HG03095 (cell line): Measurements from ENCODE around the gene ANO6.
"Not testable (repeated sequence)": the region's sequence is repeated elsewhere in the genome, so short reads cannot be mapped to it uniquely, and the experiment has no call there.

Source experiments
- ATAC-seq: cut with Tn5 transposase; IDR thresholded peaks from one replicate; pipeline ENCODE4 v1.9.1; 2021; ENCODE audit warnings: moderate library complexity; ENCODE audit not compliant: unreplicated experiment

ANO6 gene

GRCh38 chr12:45235087-45236025 is 19.5 kb downstream of the ANO6 start:
- ATAC-seq, result no peak

GRCh38 chr12:45236383-45236782 is 20.5 kb downstream of the ANO6 start:
- ATAC-seq, result not testable (repeated sequence)

- ATAC-seq, result no peak
Measured at GRCh38 chr12:45242180-45242579, 26.3 kb downstream of the ANO6 start.

DNA sequence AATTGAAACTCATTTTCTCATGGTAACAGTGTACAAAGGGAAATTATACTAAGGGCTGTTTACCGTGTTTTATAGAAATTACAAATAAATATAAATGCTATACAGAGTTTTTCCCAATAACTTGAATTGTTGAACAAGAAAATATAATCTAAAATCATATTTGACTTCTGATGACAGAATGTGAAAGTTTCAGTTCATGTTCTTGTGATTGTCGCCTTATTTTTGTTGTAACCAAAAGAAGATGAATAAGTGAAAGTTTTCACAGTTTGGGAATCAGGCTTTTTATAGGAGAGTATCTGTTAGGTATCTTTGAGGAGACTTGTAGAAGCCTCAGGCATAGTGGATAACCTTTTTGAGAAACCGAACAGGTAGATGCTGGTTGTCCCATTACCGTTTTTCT is 28.1 kb downstream of the ANO6 start:
- peak; percentile 20 for ATAC-seq

DNA sequence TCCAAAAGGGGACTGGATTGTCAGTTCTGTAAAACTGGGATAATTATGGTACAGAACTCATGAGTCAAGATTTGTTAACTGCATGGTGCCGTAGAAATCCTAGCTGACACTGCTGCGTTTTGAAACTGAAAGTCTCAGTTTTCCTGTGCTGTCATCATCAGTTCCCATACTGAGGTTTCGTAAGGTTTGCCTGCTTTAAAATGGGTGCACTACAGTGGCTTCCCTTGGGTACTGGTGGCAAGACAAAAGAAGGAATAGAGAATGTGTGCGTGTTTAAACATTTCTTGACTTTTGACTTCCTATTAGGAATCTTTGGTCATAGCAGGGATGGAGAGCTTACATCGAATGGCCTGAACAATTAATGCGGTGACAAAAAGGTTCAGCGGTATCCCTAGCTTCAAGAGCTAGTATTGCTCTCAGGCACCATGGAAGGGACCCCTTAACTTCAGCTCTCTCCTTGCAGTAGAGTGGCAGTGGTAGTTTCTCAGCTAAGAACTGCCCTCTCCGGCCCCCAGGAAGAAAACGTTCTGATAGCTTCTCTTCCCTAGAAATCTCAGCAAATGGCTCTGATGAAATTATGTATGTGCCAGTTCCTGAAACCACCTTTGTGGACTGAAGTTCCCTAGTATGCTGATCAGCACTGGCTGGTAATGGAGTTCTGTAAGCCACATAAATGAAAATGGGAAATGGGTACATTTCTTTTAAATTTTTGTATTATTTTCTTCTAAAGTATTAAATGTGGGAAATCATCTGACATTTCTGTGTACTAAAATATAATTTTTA is 28.9 kb downstream of the ANO6 start:
- peak; percentile 71 for ATAC-seq

- no peak for ATAC-seq
Measured at GRCh38 chr12:45246236-45246635, 30.3 kb downstream of the ANO6 start.

DNA sequence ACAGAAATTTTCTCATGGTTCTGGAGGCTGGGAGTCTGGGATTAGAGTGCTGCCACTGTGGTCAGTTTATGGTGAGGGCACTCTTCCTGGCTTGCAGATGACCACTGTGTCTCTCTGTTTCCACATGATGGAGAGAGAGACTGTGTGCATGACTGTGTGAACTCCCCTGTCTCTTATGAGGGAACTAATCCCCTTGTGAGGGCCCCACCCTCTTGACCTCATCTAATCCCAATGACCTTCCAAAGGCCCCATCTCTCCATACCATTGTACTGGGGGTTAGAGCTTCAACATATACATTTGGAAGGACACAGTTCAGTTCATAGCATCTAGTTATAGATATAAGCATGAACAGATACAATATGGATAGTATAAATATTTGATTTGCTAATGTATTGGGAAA is 31.7 kb downstream of the ANO6 start:
- ATAC-seq, result no peak

GRCh38 chr12:45248095-45248494 is 32.2 kb downstream of the ANO6 start:
- ATAC-seq, result no peak

- no peak for ATAC-seq
Measured at GRCh38 chr12:45254254-45254653, 38.4 kb downstream of the ANO6 start.

DNA sequence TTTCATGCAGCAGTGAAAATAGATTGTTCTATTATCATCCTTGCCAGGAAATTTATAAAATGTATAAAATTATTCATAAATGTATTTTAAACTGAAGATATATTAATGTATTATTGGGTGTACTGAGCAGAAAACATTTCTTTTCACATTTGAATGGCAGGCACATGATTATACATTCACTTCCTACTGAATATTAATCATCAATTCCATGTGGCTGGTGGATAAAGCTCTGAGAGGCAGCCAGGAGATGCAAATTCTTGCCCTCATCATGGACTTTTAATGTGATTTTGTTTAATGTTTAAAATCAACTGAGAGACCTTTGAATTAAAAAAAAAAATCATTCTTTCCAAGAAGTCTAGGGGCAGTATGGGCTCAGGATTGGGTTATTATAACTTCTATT is 40.8 kb downstream of the ANO6 start:
- ATAC-seq, result no peak

- ATAC-seq, result peak; percentile 72
Measured at GRCh38 chr12:45257185-45257930, 41.5 kb downstream of the ANO6 start.

- ATAC-seq, result no peak
Measured at GRCh38 chr12:45259675-45260074, 43.8 kb downstream of the ANO6 start.

DNA sequence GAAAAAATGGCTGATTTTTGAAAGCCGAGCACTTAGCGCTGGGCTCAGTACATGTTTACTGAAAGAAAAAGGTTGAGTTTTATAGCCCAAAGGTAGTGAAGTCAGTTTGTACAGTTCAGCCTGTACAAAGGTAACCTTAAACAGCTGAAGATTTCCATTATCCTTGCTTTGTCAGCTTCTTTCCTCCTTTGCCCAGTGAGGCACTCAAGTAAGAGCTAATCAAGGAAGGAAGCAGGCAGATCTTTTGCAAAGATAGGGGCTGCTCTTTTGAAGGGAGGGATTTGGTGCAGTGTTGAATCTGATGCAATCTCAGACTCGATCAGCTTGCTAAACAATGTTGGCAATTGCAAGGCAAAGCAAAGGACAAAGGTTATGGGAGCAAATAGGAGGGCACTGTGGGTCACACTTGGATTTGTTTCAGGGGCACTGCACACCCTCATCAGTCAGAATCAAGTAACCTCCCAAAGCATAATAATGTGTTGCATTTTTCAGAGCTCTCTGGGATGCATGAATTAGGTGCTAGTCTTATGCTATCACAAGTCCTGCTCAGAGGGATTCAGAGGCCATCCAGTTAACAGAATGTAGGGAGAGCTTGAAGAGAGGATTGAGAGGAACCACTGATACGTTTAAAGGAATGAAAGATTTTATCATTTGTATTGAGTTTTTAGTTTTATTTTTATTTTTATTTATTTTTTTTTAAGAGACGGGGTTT is 44.4 kb downstream of the ANO6 start:
- ATAC-seq, result no peak

GRCh38 chr12:45260854-45261253 is 45.0 kb downstream of the ANO6 start:
- ATAC-seq, result no peak

- ATAC-seq, result not testable (repeated sequence)
Measured at GRCh38 chr12:45262185-45262584, 46.3 kb downstream of the ANO6 start.

- no peak for ATAC-seq
Measured at GRCh38 chr12:45263587-45263986, 47.7 kb downstream of the ANO6 start.

- ATAC-seq, result no peak
Measured at GRCh38 chr12:45268672-45269411, 52.9 kb downstream of the ANO6 start.

GRCh38 chr12:45269412-45269751 is 53.5 kb downstream of the ANO6 start:
- ATAC-seq, result no peak

GRCh38 chr12:45270951-45271350 is 55.1 kb downstream of the ANO6 start:
- no peak for ATAC-seq

DNA sequence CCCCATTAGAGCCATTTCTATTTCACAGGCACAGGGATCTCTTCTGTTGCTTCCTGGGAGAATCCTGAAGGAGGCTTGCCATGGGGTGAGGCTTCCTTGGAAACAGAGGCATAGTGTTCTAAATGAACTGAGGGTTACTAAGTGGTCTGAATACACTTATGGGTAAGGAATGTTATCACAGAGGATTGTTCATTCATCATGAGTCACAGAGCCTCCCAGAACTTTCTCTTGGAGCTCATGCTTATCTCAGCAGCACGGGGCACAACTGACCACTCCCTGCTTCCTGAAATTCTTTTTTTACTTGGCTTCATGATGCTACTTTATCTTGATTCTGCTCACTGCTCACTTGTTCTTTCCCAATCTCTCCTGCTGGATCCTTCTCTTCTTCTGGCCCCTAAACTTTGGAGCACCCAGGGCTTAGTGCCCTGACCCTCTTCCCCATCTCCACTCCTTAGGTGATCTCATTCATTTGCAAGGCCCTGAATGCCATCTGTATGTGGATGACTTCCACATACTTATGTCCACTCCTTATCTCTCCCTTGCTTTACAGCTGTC is 57.9 kb downstream of the ANO6 start:
- no peak for ATAC-seq
